ENCODE data around the gene GPR158.
"Not testable (repeated sequence)": the region's sequence is repeated elsewhere in the genome, so short reads cannot be mapped to it uniquely, and the experiment has no call there.

The GPR158 gene

DNA sequence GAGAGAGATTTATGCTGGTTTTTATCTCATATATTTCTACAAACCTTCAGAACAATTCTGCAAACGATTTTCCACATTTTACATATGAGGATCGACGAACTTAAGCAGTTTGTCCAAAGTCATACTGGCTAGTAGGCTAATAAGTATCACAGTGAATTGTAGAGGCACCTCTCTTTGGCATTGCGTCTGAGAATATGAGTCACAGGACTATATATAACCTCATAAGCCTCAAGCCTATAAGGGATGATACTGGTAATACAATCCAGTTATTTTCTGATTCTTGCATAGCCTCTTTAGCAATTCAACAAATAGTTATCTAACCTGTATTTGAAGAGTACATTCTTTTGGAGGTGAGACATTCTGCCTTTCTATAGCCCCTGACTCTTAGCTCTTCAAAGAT, 129.8 kb downstream of the GPR158 start:
- ATAC-seq (no peak), DNase-seq (no peak)

DNA sequence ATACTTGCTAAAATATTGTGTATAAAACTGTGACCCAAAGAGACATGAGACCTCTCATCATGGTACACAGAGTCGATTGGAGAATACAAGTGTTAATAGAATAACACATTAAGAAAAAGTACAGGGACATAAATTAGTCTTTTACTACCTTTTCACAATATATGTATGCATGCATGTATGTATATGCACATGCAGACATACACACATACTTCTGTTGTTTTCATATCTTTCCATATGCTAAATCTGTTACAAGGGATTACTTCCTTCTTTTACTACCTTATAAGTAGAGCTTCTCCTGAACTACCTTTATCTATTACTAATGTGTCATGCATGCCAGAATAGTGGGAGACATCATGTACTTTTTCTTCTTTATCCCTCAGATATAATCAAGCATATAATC, 131.6 kb downstream of the GPR158 start:
- DNase-seq (no peak), ATAC-seq (no peak)

DNA sequence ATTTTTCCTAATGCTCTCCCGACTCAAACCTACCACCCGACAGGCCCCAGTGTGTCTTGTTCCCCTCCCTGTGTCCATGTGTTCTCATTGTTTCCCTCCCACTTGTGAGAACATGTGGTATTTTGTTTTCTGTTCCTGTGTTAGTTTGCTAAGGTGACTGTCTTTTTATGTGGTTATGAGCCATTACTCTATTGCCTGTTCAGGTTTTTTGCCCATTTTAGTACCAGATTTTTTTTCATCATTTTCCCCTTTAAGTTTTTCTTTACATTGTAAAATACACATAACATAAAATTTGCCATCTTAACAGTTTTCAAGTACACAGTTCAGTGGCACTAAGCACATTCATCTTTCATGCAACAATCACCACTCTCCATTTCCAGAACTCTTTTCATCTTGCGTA, 133.5 kb downstream of the GPR158 start:
- DNase-seq (no peak), ATAC-seq (no peak)

DNA sequence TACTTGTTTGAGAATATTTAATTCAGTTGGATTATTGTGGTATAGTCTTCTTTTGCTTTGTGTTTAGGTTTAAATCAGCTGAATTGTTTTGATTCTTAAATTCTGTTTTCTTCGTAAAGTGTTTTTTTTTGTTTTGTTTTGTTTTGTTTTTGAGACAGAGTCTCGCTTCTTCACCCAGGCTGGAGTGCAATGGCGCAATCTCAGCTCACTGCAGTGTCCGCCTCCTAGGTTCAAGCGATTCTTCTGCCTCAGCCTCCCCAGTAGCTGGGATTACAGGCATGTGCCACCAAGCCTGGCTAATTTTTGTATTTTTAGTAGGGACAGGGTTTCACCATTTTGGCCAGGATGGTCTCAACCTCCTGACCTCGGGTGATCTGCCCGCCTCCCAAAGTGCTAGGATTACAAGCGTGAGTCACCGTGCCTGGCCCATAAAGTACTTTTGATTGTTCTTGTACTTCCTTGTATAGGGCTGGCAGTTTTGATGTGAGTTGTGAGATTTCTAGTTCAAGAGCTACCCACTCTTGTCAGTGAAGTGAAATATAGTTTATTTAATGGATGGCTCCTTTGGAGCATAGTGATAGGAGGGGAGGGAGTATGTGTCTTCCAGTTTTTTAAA, 142.9 kb downstream of the GPR158 start:
- ATAC-seq, DNase-seq: not testable (repeated sequence)

DNA sequence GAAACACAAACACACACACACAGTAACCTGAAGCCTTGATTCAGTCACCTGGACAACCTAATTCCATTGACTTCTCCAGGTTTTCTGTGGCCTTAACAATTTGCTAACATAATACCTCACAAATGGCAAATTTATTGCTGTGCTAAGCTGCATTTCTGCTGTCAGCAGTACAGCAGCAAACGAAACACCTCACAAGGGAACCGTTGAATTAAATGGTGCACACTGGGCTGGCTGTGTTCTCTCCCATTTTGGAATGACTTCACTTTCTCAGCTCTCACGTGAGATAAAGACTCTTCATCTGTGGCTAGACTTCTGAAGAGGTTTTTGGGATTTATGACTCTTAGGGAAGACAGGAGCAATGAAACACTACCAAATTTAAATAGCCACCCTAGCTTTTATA, 152.5 kb downstream of the GPR158 start:
- no peak for DNase-seq
- no peak for ATAC-seq

DNA sequence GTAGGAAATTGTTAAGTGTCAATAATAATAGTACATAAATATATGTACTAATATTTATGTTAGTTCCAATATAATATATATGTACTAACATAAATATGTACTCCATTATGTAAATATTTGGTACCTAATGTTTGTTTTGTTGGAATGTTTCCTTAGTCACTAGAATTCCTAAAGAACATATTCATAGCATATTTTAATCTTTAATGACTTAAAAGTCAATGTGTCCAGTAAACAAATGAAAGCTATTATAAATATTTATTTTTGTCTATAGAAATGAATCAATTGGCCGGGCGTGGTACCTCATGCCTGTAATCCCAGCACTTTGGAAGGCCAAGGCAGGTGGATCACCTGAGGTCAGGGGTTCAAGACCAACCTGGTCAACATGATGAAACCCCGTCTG, 153.6 kb downstream of the GPR158 start:
- DNase-seq = no peak
- ATAC-seq = no peak

DNA sequence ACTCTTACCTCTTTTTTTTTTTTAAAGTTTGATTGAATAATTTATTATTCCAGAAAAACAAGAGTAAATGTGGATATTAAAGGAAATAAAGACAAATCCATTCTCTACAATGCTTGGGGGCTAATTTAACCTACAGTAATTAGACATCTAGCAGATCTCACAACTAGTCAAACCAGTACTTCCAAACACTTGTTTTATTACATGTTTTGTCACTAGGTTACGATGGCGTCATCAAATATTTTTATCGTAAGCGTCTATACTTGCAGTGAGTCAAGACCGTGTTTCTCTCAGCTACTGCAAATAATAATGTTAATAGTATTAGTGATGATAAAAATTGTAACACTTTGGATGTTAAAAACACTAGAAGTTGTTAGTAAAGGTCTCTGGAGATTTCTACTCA, 154.8 kb downstream of the GPR158 start:
- ATAC-seq, DNase-seq: not testable (repeated sequence)

DNA sequence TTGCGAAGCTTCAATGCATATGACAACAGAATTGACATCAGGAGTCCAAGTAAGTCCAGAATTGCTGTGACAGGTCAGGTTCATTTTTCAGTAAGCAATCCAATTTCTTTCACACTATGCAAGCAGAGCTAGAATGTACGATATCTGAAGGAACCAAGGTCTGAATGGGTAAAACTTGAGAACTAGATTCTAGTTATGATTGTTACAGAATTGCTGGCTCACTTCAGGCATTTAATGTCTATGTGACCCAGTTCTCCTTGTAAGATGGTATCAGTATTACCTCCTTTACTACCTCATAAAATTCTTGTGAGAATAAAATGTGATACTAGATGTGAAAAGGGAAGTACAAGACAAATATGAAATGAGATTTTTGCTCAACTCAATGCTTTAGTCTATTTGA, 159.6 kb downstream of the GPR158 start:
- no peak for DNase-seq
- ATAC-seq = no peak

DNA sequence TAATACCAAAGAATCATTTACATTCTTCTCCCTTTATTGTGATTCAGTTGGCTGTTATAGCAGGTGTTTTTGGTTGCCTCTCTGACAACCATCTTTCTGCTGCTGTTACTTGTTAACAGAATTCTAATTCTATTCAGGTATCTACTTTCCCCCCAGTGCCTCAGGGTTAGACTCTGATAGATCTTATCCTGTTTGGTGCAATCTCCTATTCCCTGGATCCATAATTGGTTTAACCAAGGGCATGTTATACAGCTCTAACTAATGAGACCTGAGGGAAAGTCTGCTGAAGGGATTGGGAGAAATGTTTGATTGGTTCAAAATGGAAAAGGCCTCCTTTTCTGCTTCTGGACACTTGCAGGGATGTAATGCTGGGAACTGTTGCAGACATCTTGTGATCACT, 161.5 kb downstream of the GPR158 start:
- DNase-seq = no peak
- no peak for ATAC-seq

DNA sequence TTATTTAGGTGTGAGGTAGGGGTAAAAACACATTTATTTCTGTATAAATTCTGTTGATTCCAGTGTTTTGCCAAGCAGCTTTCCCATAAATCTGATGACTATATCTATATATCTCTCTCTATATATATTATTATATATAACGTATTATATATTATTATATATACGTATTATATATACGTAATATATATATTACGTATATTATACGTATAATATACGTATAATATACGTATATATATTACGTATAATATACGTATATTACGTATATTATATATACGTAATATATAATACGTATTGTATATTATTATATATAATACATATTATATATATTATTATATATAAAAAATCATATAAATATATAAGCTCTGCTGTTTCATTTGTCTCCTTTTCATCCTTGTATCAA, 163.5 kb downstream of the GPR158 start:
- ATAC-seq (no peak), DNase-seq (no peak)

DNA sequence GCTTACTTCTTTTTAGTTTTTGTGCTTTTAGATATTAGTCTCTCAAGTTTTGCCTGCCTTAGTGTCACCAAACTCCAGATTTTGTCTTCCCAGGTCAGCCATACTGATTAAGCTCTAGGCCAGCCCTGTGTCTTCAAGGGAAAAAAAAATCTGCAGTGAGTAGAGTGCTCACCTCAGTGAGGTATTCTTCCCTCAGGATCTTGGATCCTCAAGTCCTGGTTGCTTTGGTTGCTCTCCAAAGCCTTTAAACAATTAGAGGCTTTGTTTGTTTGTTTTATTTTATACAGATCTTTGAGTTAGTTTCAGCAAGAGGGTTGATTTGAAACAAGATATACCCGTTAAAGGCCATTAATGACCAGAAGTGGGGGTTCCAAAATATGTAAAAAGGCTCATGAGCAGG, 165.2 kb downstream of the GPR158 start:
- no peak for DNase-seq
- ATAC-seq = no peak

DNA sequence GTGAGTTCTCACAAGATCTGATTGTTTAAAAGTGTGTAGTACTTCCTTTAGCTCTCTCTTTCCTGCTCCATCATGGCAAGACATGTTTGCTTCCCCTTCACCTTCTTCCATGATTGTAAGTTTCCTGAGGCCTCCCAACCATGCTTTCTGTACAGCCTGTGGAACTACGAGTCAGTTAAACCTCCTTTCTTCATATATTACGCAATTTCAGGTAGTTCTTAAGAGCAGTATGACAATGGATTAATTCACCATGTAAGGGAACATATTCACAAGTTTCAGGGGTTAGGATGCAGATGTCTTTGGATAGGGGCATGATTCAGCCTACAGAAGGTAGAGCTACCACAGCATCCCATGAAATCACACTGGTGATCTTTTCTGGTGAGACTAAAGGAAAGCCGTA, 174.7 kb downstream of the GPR158 start:
- ATAC-seq = no peak
- no peak for DNase-seq

DNA sequence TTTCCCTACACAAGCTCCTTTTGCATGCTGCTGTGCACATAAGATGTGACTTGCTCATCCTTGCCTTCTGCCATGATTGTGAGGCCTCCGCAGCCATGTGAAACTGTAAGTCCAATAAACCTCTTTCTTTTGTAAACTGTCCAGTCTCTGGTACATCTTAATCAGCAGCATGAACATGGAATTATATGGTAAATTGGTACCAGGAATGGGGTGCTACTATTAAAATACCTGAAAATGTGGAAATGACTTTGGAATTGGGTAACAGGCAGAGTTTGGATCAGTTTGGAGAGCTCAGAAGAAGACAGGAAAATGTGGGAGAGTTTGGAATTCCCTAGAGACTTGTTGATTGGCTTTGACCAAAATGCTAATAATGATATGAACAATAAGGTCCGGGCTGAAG, 181.8 kb downstream of the GPR158 start:
- DNase-seq (no peak), ATAC-seq (no peak)

DNA sequence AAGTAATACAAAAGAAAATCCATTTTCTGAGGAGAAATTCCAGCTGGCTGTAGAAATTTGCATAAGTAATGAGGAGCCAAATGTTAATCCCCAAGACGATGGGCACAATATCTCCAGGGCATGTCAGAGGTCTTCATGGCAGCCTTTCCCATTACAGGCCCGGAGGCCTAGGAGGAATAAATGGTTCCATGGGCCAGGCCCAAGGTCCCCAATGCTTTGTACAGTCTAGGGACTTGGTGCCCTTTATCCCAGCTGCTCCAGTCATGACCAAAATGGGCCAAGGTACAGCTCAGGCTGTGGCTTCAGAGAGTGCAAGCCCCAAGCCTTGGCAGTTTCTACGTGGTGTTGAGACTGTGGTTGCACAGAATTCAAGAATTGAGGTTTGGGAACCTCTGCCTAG, 182.5 kb downstream of the GPR158 start:
- no peak for ATAC-seq
- no peak for DNase-seq

DNA sequence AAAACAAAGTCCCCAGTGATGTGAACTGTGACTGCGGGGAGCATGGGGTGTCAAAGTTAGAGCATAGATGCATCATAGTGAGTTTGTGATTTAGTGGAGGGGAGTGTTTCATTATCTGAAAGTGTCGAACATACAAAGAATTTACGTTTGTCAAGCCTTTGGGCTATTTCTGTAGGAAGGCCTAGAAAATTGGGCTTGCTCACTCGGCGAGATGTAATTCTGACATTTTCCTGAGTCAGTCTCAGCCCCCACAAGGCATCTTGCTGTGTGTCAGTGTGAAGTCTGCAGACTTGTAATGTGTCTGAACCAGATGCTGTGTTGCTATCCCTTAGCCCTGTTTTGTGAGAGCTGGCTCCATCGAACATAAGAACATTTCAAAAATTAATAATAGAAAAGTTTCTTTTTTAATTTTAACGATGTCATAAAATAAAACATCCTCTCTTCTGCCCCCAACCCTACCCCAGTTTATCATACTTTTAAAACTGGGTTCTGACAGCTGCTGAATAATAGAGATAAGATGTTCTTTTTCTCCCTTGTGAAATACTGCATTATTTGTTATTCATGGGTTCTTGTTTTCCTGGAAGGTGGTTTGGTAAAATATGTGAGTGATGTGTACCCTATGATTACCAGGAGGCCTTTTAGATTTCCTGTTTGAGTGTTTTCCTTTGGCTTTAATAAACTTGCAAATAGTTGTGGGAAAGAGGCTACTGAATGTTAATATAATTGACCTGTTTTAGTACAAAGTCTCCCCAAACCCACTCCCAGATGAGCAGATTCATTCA, 207.4 kb downstream of the GPR158 start:
- DNase-seq = no peak
- no peak for ATAC-seq

DNA sequence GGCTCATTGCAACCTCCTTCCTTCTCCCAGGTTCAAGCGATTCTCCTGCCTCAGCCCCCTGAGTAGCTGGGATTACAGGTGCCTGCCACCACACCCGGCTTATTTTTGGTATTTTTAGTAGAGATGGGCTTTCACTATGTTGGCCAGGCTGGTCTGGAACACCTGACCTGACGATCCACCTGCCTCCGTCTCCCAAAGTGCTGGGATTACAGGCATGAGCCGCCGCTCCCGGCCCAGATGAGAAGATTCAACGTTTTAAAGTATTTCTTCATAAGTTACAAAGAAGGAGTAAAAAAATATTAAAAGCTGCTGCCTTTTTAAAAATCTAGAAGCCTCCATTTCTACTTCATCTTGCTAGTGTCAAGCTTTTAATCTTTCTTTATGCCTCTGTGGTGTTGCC, 208.1 kb downstream of the GPR158 start:
- not testable (repeated sequence) for ATAC-seq, DNase-seq

DNA sequence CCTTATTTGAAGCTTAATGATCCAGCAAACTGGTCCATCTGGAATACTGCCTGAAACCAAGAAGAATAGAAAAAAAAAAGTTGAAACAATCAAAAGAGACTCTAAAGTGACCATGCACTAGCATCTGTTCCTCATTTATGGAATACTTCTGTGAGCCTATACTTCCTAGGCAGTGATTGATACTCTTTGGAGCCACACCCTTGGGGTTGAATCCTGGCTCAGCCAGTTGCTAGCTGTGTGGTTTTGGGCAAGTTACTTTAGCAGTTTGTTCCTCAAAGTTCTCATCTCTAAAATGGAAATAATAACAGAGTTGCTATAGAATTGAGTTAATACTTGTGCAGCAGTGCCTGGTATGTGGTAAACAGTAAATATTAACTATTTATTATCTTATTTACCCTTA, 208.9 kb downstream of the GPR158 start:
- no peak for ATAC-seq
- no peak for DNase-seq

DNA sequence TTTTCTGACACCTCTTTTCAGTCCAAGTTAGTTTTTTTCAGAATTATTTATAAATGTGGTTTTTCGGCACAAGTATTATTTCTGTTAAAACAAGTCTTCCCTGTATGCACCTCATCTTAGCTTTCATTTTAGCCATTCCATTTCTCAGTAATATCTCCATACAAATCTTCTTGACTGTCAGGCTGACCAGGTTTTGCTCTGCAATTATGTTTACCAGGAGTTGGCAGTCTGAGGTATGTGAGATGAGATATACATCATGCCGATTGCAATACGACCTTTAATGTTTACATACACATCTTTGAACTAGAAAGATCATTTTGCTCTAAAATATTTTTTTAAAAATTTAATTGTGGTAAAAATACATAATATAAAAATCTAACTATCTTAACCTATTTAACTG, 209.8 kb downstream of the GPR158 start:
- no peak for DNase-seq
- no peak for ATAC-seq

DNA sequence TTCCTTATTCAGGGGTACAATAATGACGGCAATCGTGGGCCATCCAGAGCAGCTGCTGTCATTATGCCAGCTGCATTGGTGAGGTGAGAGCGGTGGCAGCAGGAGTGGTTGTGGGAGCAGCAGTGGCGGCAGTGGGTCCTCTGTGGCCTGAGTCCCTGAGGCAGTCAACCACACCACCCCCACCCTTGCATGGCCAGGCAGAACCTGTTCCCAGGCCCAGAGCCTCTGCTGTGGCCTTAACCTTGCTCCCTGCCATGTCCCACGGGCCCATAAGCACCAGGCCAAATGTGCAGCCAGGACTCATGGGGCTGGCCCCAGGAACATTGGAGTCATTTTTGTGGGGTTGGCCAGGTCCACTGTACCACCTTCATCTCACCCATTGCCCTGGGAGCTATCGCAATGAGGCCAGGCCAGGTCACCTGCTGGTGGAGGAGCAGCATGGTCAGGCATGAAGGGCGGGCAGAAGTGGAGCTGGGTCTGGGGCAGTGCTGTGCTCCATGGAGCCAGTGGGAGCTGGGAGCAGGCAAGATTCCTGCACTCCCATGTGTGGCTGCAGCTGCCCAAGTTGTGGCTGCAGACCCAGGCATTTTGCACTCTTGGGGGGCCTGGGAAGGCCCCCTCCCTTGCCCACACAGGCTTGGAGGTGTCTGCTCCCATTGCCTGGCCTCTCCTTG, 213.5 kb downstream of the GPR158 start:
- no peak for DNase-seq
- no peak for ATAC-seq

DNA sequence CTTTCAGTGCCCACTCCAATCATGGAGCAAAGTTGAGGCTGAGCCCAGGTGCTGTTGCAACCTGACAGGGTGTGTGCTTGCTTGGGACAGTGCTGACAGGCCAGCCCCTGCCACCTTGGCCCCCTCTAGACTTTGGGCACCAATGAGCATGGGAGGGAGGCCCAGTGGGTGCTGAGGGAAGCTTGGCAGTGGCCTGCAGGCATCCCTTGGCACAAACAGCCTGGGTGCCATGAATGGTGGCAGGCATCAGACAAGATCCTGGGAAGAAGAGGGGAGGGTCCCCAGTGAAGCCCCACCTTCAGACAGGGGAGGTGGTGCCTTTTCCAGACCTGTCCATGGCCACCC, 214.0 kb downstream of the GPR158 start:
- ATAC-seq (no peak), DNase-seq (no peak)

DNA sequence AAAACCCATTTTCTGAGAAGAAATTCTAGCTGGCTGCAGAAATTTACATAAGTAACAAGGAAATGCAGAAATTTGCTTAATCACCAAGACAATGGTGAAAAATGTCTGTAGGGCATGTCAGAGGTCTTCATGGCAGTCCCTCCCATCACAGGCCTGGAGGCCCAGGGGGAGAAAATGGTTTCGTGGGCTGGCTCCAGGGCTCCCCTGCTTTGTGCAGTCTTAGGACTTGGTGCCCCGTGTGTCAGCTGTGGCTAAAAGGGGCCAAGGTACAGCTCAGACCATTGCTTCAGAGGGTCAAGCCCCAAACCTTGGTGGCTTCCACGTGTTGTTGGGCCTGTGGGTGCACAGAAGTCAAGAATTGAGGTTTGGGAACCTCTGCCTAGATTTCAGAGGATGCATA, 215.9 kb downstream of the GPR158 start:
- no peak for DNase-seq
- no peak for ATAC-seq

DNA sequence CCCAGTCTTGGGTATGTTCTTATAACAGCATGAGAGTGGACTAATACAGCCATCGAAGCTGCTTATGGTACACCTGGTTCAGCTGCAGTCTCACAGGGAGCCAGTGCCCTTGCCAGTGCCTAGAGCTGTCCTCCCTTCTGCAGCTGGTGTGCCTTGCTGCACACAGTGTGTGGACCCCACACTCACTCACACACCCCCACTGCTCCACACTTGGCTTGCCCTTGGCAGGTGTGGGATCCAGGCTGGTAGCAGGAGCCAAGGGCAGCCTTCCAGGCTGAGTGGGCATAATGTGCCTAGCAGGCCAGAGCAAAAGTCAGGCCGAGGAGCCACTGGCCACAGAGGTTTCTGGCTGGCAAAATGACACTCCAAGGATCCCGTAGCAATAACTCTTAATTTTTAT, 217.3 kb downstream of the GPR158 start:
- no peak for DNase-seq
- no peak for ATAC-seq

DNA sequence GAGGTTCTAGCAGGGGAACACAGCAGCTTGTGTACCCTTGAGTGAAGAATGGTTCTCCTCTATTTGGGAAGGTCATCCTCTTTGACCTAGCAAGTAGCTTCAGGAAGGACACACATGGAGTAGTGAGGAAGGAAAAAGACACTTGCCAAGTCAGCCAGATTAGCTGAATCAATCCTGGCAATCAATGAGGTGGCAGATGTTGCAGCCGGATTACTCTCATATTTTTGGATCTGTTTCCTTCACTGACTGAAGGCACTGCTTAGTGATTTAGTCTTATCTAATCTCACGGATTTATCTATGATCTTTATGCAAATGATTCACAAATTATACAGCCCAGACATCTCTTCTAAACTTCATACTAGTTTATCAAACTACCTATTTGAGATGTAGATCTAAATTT, 218.8 kb downstream of the GPR158 start:
- ATAC-seq (no peak), DNase-seq (no peak)

DNA sequence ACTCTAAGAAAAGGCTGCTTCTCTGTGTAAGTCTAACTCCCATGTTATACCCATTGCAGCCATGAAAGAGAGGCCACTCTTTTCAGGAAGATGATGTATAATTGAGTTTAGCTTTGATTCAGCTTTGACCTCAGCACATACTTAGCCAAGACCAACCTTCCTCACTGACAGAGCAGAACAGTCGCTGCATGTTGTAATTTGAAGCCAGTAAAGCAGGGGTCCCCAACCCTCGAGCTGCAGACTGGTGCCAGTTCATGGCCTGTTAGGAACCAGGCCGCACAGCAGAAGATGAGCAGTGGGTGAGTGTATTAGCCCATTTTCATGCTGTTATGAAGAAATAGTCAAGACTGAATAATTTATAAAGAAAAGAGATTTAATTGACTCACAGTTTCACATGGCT, 223.9 kb downstream of the GPR158 start:
- no peak for DNase-seq
- no peak for ATAC-seq

All from stimulated activated naive CD8-positive, alpha-beta T cell treated with anti-CD3 and anti-CD28 coated beads, Interleukin-15, Interleukin-2, amounts not matched to agents 100 U/mL and 50 U/mL, for 24 hours (primary cell).